ENCODE measurements around the gene CPA2. TPM values are rescaled to one million over a fixed set of nuclear protein-coding genes. Genes with fewer than 3 reads are reported as not detected.
"Not testable (repeated sequence)": the region's sequence is repeated elsewhere in the genome, so short reads cannot be mapped to it uniquely, and the experiment has no call there.

Gene CPA2
- total RNA-seq, 5 donors from 2014 or later (not counting 1 experiment from before 2014, with no cell fraction given): 1.7 to 3.1 (median 2.2) TPM; not detected in 2

DNA sequence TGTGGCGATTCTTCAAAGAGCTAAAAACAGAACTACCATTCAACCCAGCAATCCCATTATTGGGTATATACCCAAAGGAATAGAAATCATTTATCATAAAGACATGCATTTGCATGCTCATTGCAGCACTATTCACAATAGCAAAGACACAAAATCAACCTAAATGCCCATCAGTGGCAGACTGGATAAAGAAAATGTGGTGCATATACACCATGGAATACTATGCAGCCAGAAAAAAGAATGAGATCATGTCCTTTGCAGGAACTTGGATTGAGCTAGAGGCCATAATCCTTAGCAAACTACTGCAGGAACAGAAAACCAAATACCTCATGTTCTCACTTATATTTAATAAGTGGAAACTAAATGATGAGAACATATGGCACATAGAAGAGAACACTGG, 20.2 kb upstream of the CPA2 start:
- H3K36me3 Mint-ChIP-seq; H3K4me3 Mint-ChIP-seq; H3K27me3 ChIP-seq (replicated peaks in 1 of 2; ENCODE audit: control insufficient read depth in 2 of 2, extremely low read depth in 1 of 2, insufficient read depth in 2 of 2, low read length in 1 of 2); ATAC-seq (replicated peaks in 1 of 4); H3K27ac ChIP-seq (ENCODE audit: low read length); H3K4me1 Mint-ChIP-seq; H3K36me3 ChIP-seq (ENCODE audit: control insufficient read depth in 2 of 2, extremely low read depth in 1 of 2, insufficient read depth in 1 of 2, low read length in 1 of 2); H3K27ac Mint-ChIP-seq; DNase-seq; H3K9me3 Mint-ChIP-seq; CTCF ChIA-PET; H3K4me3 ChIP-seq (ENCODE audit: control insufficient read depth in 1 of 2, extremely low read depth in 1 of 2, low read length in 1 of 2); H3K9me3 ChIP-seq; H3K4me1 ChIP-seq (ENCODE audit: control insufficient read depth in 1 of 2, extremely low read depth in 1 of 2, insufficient read depth in 2 of 2, low read length in 2 of 2); H3K27me3 Mint-ChIP-seq: not testable (repeated sequence)
- WGBS (ENCODE audit: insufficient coverage): no CpG with 5 or more reads among the region's 1 CpG
- POLR2A ChIA-PET: interaction anchor here in 1 of 2 donors (0.6 kb wide), 1 partner anchor 10 kb away, joined by 4 read pairs; no protein-coding TSS in a partner anchor

GRCh38 chr7:130248842-130249241, 17.8 kb upstream of the CPA2 start:
- H3K27me3 ChIP-seq (replicated peaks in 1 of 2; ENCODE audit: control insufficient read depth in 2 of 2, extremely low read depth in 1 of 2, insufficient read depth in 2 of 2, low read length in 1 of 2); ATAC-seq (replicated peaks in 1 of 4); H3K27ac Mint-ChIP-seq; DNase-seq; H3K36me3 Mint-ChIP-seq; H3K36me3 ChIP-seq (ENCODE audit: control insufficient read depth in 2 of 2, extremely low read depth in 1 of 2, insufficient read depth in 1 of 2, low read length in 1 of 2); H3K4me3 ChIP-seq (ENCODE audit: control insufficient read depth in 1 of 2, extremely low read depth in 1 of 2, low read length in 1 of 2); H3K4me1 ChIP-seq (ENCODE audit: control insufficient read depth in 1 of 2, extremely low read depth in 1 of 2, insufficient read depth in 2 of 2, low read length in 2 of 2); CTCF ChIA-PET; H3K4me3 Mint-ChIP-seq; H3K27ac ChIP-seq (ENCODE audit: low read length); H3K9me3 Mint-ChIP-seq; H3K4me1 Mint-ChIP-seq; H3K9me3 ChIP-seq: not testable (repeated sequence)
- 100% methylated on average over 1 of the region's 5 CpGs for WGBS (ENCODE audit: insufficient coverage)
- POLR2A ChIA-PET: interaction anchor here in 1 of 2 donors (0.7 kb wide), 1 partner anchor 58 kb away, joined by 4 read pairs; no protein-coding TSS in a partner anchor
- H3K27me3 Mint-ChIP-seq: peaks cover 0 to 10% of the 10 kb centered on the region in 2 donors

DNA sequence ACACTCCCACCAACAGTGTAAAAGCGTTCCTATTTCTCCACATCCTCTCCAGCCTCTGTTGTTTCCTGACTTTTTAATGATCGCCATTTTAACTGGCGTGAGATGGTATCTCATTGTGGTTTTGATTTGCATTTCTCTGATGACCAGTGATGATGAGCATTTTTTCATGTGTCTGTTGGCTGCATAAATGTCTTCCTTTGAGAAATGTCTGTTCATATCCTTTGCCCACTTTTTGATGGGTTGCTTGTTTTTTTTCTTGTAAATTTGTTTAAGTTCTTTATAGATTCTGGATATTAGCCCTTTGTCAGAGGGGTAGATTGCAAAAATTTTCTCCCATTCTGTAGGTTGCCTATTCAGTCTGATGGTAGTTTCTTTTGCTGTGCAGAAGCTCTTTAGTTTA, 17.0 kb upstream of the CPA2 start:
- CTCF ChIA-PET; H3K9me3 ChIP-seq; H3K4me3 ChIP-seq (ENCODE audit: control insufficient read depth in 1 of 2, extremely low read depth in 1 of 2, low read length in 1 of 2); H3K27me3 ChIP-seq (replicated peaks in 1 of 2; ENCODE audit: control insufficient read depth in 2 of 2, extremely low read depth in 1 of 2, insufficient read depth in 2 of 2, low read length in 1 of 2); H3K4me3 Mint-ChIP-seq; ATAC-seq (replicated peaks in 1 of 4); H3K36me3 ChIP-seq (ENCODE audit: control insufficient read depth in 2 of 2, extremely low read depth in 1 of 2, insufficient read depth in 1 of 2, low read length in 1 of 2); H3K4me1 ChIP-seq (ENCODE audit: control insufficient read depth in 1 of 2, extremely low read depth in 1 of 2, insufficient read depth in 2 of 2, low read length in 2 of 2); H3K27ac ChIP-seq (ENCODE audit: low read length); H3K27ac Mint-ChIP-seq; H3K4me1 Mint-ChIP-seq; DNase-seq; H3K36me3 Mint-ChIP-seq: not testable (repeated sequence)
- peaks cover 5 to 11% (median 10%) of the 10 kb centered on the region in 3 donors for H3K9me3 Mint-ChIP-seq
- POLR2A ChIA-PET: interaction anchor here in 1 of 2 donors (0.7 kb wide), 1 partner anchor 57 kb away, joined by 4 read pairs; no protein-coding TSS in a partner anchor
- peaks cover 0 to 13% of the 10 kb centered on the region in 2 donors for H3K27me3 Mint-ChIP-seq
- no CpG with 5 or more reads among the region's 3 CpGs for WGBS (ENCODE audit: insufficient coverage)

GRCh38 chr7:130254555-130254954, 12.1 kb upstream of the CPA2 start:
- POLR2A ChIA-PET: no interaction called here
- CTCF ChIA-PET: no interaction called here
- H3K9me3 ChIP-seq: no peaks in the 10 kb centered on the region
- peaks cover 0 to 11% of the 10 kb centered on the region in 2 experiments for H3K27me3 ChIP-seq (replicated peaks in 1 of 2; ENCODE audit: control insufficient read depth in 2 of 2, extremely low read depth in 1 of 2, insufficient read depth in 2 of 2, low read length in 1 of 2)
- H3K4me3 ChIP-seq (ENCODE audit: control insufficient read depth in 1 of 2, extremely low read depth in 1 of 2, low read length in 1 of 2): no peak overlapping the region
- peaks cover 0 to 10% of the 10 kb centered on the region in 2 donors for H3K27me3 Mint-ChIP-seq
- no peak overlapping the region for H3K27ac Mint-ChIP-seq
- no peaks in the 10 kb centered on the region for H3K36me3 ChIP-seq (ENCODE audit: control insufficient read depth in 2 of 2, extremely low read depth in 1 of 2, insufficient read depth in 1 of 2, low read length in 1 of 2)
- DNase-seq (no peak), ATAC-seq (replicated peaks in 1 of 4) (no peak)
- H3K4me1 ChIP-seq (ENCODE audit: control insufficient read depth in 1 of 2, extremely low read depth in 1 of 2, insufficient read depth in 2 of 2, low read length in 2 of 2): no peaks in the 10 kb centered on the region
- 93% methylated on average over 6 of the region's 6 CpGs for WGBS (ENCODE audit: insufficient coverage)
- no peak overlapping the region for H3K27ac ChIP-seq (ENCODE audit: low read length)
- no peaks in the 10 kb centered on the region for H3K4me1 Mint-ChIP-seq
- peaks cover 5 to 11% (median 10%) of the 10 kb centered on the region in 3 donors for H3K9me3 Mint-ChIP-seq
- H3K36me3 Mint-ChIP-seq: no peaks in the 10 kb centered on the region
- no peak overlapping the region for H3K4me3 Mint-ChIP-seq

GRCh38 chr7:130256704-130257103, 10.0 kb upstream of the CPA2 start:
- Histone ChIP-seq H3K4me3 (ENCODE audit: control insufficient read depth in 1 of 2, extremely low read depth in 1 of 2, low read length in 1 of 2) (no peak overlapping the region), H3K27ac (ENCODE audit: low read length) (no peak overlapping the region), H3K9me3 (no peaks in the 10 kb centered on the region), H3K27me3 (replicated peaks in 1 of 2; ENCODE audit: control insufficient read depth in 2 of 2, extremely low read depth in 1 of 2, insufficient read depth in 2 of 2, low read length in 1 of 2) (peaks cover 0 to 13% of the 10 kb centered on the region in 2 experiments), H3K36me3 (ENCODE audit: control insufficient read depth in 2 of 2, extremely low read depth in 1 of 2, insufficient read depth in 1 of 2, low read length in 1 of 2) (no peaks in the 10 kb centered on the region), H3K4me1 (ENCODE audit: control insufficient read depth in 1 of 2, extremely low read depth in 1 of 2, insufficient read depth in 2 of 2, low read length in 2 of 2) (no peaks in the 10 kb centered on the region)
- Mint-ChIP-seq H3K27ac (no peak overlapping the region), H3K36me3 (no peaks in the 10 kb centered on the region), H3K9me3 (peaks cover 5 to 11% (median 10%) of the 10 kb centered on the region in 3 donors), H3K27me3 (peaks cover 0 to 10% of the 10 kb centered on the region in 2 donors), H3K4me1 (no peaks in the 10 kb centered on the region), H3K4me3 (no peak overlapping the region)
- ChIA-PET POLR2A (no interaction called here), CTCF (no interaction called here)
- ATAC-seq (replicated peaks in 1 of 4) (no peak), DNase-seq (no peak)
- WGBS (ENCODE audit: insufficient coverage): 60% methylated on average over 2 of the region's 2 CpGs

DNA sequence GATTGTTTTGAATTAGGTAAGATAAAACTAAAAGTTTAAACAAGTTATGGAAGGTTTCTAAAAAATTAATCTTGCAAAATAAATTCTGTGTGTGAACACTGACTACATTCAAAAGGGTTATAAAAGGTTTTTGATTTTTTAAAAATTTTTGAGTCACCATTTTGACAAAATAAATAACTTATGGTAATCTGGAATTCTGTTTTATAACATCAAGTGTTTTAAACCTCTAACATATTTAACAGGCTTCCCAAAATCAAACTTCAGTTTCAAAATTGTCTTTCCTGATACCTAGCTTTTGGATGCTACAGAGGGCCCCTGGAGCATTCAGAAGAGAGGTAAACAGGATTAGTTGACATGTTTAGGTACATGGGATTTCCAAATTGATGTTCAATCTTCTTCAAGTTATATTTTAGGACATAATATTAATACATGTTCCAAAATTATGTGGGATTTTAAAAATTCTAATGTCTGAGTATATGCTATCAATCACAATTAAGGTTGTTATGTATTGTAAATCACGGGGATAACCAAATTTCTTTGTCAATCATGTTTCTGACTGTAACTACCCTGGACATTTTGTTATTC, 8.1 kb upstream of the CPA2 start:
- no CpG with 5 or more reads among the region's 1 CpG for WGBS (ENCODE audit: insufficient coverage)
- no peaks in the 10 kb centered on the region for H3K4me1 ChIP-seq (ENCODE audit: control insufficient read depth in 1 of 2, extremely low read depth in 1 of 2, insufficient read depth in 2 of 2, low read length in 2 of 2)
- ChIA-PET CTCF (no interaction called here), POLR2A (no interaction called here)
- no peaks in the 10 kb centered on the region for H3K36me3 ChIP-seq (ENCODE audit: control insufficient read depth in 2 of 2, extremely low read depth in 1 of 2, insufficient read depth in 1 of 2, low read length in 1 of 2)
- H3K4me3 ChIP-seq (ENCODE audit: control insufficient read depth in 1 of 2, extremely low read depth in 1 of 2, low read length in 1 of 2): no peak overlapping the region
- H3K4me3 Mint-ChIP-seq: no peak overlapping the region
- ATAC-seq (replicated peaks in 1 of 4) (no peak), DNase-seq (no peak)
- no peak overlapping the region for H3K27ac Mint-ChIP-seq
- H3K9me3 ChIP-seq: no peaks in the 10 kb centered on the region
- H3K9me3 Mint-ChIP-seq: peaks cover 1 to 8% (median 6%) of the 10 kb centered on the region in 3 donors
- no peak overlapping the region for H3K27ac ChIP-seq (ENCODE audit: low read length)
- H3K27me3 ChIP-seq (replicated peaks in 1 of 2; ENCODE audit: control insufficient read depth in 2 of 2, extremely low read depth in 1 of 2, insufficient read depth in 2 of 2, low read length in 1 of 2): peaks cover 0 to 17% of the 10 kb centered on the region in 2 experiments
- no peaks in the 10 kb centered on the region for H3K4me1 Mint-ChIP-seq
- H3K36me3 Mint-ChIP-seq: no peaks in the 10 kb centered on the region
- peaks cover 0 to 7% of the 10 kb centered on the region in 2 donors for H3K27me3 Mint-ChIP-seq

All from T-cell (primary cell).